ENCODE results near the gene XYLT1.

XYLT1 gene

DNA sequence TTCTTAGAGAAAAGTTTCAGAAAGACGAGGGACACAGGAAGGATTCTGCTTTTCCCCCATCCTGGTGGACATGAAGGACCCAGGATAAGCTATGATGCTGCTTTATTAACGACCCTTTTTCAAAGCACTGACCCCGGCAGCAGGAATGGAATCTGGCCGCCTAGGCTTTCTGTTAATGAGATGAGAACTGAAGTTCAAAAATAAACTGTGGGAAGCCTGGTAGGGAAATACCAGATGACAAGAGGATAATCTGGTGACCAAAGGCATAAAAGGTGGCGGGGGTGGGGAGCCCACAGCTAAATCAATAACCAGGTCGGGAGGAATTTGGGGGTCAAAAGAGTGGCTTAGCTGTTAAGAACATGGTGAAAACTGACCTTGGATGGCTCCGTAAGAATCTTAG lies 171.0 kb downstream of the XYLT1 start:
- H3K27ac ChIP-seq = peak overlapping the region; percentile 2; the same call in 1 of the 2 replicates
- H3K9me3 ChIP-seq (ENCODE audit: severe bottlenecking) = no peaks in the 10 kb centered on the region
- no peak overlapping the region for H3K4me3 ChIP-seq (ENCODE audit: low read depth, low read length)
- no peaks in the 10 kb centered on the region for H3K27me3 ChIP-seq (ENCODE audit: insufficient read depth, low read depth, severe bottlenecking)
- no peaks in the 10 kb centered on the region for H3K36me3 ChIP-seq
- peak; percentile 65 for DNase-seq
- no peak for TF ChIP-seq CTCF (IDR thresholded peaks at IDR 0.05; ENCODE audit: low read depth, low read length)

GRCh38 chr16:17298238-17298637 lies 172.5 kb downstream of the XYLT1 start:
- Histone ChIP-seq H3K27ac (no peak overlapping the region), H3K27me3 (ENCODE audit: insufficient read depth, low read depth, severe bottlenecking) (no peaks in the 10 kb centered on the region), H3K4me3 (ENCODE audit: low read depth, low read length) (no peak overlapping the region), H3K36me3 (no peaks in the 10 kb centered on the region), H3K9me3 (ENCODE audit: severe bottlenecking) (no peaks in the 10 kb centered on the region)
- no peak for TF ChIP-seq CTCF (IDR thresholded peaks at IDR 0.05; ENCODE audit: low read depth, low read length)
- no peak for DNase-seq

DNA sequence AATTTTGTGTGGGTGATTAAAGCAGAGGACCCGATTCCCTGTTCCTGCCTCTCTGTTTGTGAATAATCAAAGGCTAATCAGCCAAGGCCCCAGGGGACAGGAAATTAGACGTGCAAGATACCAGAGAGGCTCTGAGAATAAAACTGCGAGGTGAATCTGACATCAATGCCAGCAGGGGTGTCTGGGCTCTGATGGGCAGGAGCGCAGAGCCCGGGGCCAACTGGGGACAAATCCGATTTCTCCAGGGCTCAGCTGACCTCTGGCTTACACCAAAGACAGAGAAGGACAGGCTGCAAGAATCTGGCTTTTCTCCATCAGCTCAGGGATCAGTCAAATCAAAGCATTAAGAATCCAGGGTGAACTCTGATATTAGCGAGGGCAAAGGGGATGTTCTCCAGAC lies 174.3 kb downstream of the XYLT1 start:
- no peak overlapping the region for H3K4me3 ChIP-seq (ENCODE audit: low read depth, low read length)
- peak; percentile 78 for DNase-seq
- H3K27ac ChIP-seq = no peak overlapping the region
- H3K27me3 ChIP-seq (ENCODE audit: insufficient read depth, low read depth, severe bottlenecking) = no peaks in the 10 kb centered on the region
- no peaks in the 10 kb centered on the region for H3K36me3 ChIP-seq
- TF ChIP-seq CTCF (IDR thresholded peaks at IDR 0.05; ENCODE audit: low read depth, low read length) = no peak
- no peaks in the 10 kb centered on the region for H3K9me3 ChIP-seq (ENCODE audit: severe bottlenecking)

- TF ChIP-seq CTCF (IDR thresholded peaks at IDR 0.05; ENCODE audit: low read depth, low read length) = no peak
- H3K27me3 ChIP-seq (ENCODE audit: insufficient read depth, low read depth, severe bottlenecking) = no peaks in the 10 kb centered on the region
- no peaks in the 10 kb centered on the region for H3K36me3 ChIP-seq
- H3K9me3 ChIP-seq (ENCODE audit: severe bottlenecking) = no peaks in the 10 kb centered on the region
- no peak for DNase-seq
- H3K4me3 ChIP-seq (ENCODE audit: low read depth, low read length) = no peak overlapping the region
- H3K27ac ChIP-seq = no peak overlapping the region
Measured at GRCh38 chr16:17295948-17296347, 174.8 kb downstream of the XYLT1 start.

- Histone ChIP-seq H3K27ac (no peak overlapping the region), H3K4me3 (ENCODE audit: low read depth, low read length) (no peak overlapping the region)
- DNase-seq = no peak
Measured at GRCh38 chr16:17294856-17295255, 175.9 kb downstream of the XYLT1 start.

More at GRCh38 chr16:17294856-17295255, 175.9 kb downstream of the XYLT1 start:
- no peaks in the 10 kb centered on the region for H3K27me3 ChIP-seq (ENCODE audit: insufficient read depth, low read depth, severe bottlenecking)
- H3K36me3 ChIP-seq = no peaks in the 10 kb centered on the region
- H3K9me3 ChIP-seq (ENCODE audit: severe bottlenecking) = no peaks in the 10 kb centered on the region
- TF ChIP-seq CTCF (IDR thresholded peaks at IDR 0.05; ENCODE audit: low read depth, low read length) = no peak

All from WERI-Rb-1 (cell line).